Globus pallidus (tissue), 1 donor: ENCODE data around the gene BAZ1B.
"Not testable (repeated sequence)": the region's sequence is repeated elsewhere in the genome, so short reads cannot be mapped to it uniquely, and the experiment has no call there.

ENCODE experiments used
- DNase-seq: peaks from one replicate; pipeline ENCODE4 v3.0.0-alpha.2; 2015; ENCODE audit warnings: low spot score

The BAZ1B gene

DNA sequence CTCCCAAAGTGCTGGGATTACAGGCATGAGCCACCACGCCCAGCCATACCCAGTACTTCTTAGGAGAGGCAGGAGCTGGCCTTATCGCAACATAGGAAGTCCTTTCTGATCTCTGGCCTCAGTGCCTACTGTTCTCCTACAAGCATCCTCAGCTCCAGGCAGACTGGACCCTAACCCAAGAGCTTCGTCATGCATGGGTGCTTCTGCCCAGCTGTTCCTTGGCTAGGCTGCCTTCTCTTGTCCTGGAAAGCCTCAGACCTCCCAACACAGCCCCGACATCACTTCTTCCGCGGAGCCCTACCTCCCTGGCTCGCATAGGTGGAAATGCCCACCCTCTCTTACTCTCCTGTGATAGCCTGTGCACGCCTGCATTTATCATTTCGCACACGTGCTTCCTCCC, 19.6 kb upstream of the BAZ1B start:
- DNase-seq = no peak

- no peak for DNase-seq
Observed at GRCh38 chr7:73539709-73540108, 17.6 kb upstream of the BAZ1B start.

GRCh38 chr7:73538510-73538909, 16.4 kb upstream of the BAZ1B start:
- not testable (repeated sequence) for DNase-seq

DNA sequence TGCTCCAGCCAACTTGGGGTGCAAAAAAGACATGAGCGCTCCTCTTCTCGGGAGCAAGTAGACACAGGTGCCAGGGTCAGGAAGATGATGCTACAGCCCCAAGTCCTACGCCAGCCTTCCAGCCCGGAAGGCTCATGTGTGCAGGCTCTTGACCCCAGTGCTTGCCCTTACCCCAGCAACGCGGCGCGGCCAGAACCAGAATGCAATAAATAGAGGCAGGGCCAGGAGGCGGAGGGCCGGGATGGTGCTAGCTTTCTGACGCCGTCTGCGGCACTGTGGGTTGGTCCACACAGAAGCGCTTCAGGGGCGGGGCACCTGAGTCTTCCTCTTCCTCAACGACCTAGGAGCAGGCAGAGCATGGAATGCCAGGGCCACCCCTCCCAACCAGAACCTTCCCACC, 15.0 kb upstream of the BAZ1B start:
- no peak for DNase-seq

DNA sequence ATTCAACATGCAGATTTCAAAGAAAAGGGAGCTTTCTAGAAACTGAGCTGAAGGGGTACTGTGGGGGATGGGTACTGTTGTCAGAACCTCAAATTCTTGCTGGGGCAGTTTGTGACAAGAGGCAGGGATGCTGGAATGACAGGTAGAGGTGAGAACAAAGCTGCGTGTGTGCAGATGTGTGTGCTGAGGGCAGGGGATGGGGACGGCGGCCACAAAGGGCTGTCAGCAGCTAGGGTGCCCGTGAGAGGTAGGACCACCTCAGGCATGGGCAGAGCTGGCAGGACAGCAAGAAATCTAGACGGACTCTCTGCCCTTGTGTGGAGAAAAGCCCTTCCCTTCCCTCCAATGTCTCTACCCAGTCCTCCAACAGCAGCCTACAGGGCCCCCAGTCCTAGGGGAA, 14.4 kb upstream of the BAZ1B start:
- DNase-seq = no peak

DNA sequence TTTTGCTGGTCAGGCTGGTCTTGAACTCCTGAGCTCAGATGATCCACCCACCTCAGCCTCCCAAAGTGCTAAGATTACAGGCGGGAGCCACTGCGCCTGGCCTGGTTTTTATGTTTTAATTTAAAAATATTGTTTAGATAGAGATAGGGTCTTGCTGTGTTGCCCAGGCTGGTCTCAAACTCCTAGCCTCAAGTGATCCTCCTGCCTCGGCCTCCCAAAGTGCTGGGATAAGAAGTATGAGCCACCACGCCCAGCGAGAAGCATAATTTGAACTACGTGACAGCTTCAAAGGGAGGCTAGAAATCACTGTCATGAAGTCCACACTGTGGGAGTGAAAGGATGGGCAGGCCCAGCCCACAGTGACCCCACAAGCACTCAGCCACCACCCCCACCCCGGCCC, 13.8 kb upstream of the BAZ1B start:
- DNase-seq = not testable (repeated sequence)

- DNase-seq = no peak
Observed at GRCh38 chr7:73533742-73534141, 11.6 kb upstream of the BAZ1B start.

- no peak for DNase-seq
Observed at GRCh38 chr7:73532224-73532623, 10.1 kb upstream of the BAZ1B start.

DNA sequence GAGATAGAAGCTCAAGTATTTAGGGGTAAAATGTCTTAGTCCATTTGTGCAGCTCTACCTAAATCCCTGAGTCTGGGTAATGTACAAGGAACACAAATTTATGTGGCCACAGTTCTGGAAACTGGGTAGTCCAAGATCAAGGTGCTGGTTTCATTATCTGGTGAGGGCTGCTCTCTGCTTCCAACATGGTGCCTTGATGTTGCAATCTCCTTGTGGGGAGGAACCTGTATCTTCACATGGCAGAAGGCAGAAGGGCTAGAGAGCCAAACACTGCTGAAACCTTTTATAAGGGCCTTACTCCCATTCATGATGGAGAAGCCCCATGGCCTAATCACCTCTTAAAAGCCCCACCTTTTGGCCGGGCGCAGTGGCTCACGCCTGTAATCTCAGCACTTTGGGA, 8.7 kb upstream of the BAZ1B start:
- DNase-seq = no peak

- DNase-seq = no peak
Observed at GRCh38 chr7:73526896-73527821, 5.1 kb upstream of the BAZ1B start.

DNA sequence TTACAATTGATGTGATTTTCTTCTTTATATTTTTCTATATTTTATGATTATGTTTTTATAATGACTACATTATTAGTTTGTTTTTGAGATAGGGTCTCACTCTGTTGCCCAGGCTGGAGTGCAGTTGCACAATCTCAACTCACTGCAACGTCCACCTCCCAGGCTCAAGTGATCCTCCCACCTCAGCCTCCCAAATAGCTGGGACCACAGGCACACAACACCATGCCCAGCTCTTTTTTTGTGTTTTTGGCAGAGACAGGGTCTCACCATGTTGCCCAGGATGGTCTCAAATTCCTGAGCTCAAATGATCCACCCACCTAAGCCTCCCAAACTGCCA, 4.0 kb upstream of the BAZ1B start:
- not testable (repeated sequence) for DNase-seq

DNA sequence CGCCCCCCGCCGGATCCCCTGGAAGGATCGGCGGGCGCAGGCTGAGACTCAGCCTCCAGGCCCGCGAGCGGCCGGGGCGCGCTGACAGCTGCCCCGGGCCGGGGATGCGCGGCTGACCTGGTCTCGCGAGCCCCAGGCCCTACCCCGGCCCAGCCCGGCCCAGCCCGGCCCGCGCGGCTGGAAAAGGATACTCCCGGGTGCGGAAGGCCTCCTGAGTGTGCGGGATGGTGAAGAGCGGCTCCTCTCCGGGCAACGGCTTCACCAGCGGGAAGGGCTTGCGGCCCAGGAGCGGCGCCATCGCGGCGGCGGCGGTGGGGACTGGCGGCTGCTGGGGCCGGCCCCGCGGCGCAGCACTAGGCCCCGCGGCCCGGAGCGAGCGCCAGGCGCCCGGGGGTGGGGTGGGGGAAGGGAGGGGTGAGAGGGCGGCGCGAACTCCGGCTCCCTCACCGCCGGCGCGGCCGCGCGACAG, 423 bp downstream of the BAZ1B start:
- DNase-seq = no peak

DNA sequence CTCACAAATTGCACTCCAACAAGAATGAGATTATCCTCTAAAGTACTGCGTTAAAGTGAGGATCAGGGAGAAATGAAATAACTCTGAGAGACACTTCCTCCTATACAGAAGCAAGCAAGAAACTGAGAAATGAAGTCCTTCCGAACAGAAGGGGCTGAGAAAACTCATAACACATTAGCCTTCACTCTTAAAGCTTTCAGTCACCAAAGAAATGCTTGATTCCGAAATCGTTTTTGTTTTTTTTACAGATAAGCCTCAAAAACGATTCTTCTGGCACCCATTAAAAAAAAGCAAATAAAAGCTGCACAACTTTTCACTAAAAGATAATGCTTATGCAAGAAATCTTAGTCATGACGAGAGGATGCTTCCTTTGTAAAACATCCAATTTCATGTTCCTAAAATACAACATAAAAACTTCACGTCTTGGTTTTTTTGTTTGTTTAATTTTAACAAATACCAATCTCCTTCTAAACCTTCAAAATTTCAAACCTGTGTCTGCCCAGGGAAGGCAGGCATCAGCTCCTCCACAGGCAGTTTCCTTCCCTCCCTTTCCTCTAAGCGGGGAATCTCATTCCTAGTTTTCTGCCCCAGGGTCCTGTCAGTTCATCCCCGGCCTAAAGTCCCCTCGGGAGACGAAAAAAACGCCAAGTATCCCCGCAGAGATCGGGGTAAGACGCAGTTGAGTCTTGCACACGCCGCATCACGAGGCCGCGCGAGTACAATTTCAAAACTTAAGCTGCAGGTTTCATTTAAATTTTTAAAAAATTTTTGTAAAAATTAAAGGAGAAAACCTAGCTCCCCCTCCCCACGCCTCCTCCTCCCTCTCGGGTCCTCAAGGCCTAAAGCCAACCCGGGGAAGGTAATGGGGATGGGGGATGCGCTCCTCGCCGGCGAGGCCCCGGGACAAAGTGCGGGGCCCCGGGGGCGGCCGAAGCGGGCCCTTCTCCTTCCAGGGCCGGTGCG, 1.1 kb downstream of the BAZ1B start:
- DNase-seq = peak; percentile 16

- no peak for DNase-seq
Observed at GRCh38 chr7:73519867-73520672, 2.0 kb downstream of the BAZ1B start.

- no peak for DNase-seq
Observed at GRCh38 chr7:73518470-73518869, 3.6 kb downstream of the BAZ1B start.

DNA sequence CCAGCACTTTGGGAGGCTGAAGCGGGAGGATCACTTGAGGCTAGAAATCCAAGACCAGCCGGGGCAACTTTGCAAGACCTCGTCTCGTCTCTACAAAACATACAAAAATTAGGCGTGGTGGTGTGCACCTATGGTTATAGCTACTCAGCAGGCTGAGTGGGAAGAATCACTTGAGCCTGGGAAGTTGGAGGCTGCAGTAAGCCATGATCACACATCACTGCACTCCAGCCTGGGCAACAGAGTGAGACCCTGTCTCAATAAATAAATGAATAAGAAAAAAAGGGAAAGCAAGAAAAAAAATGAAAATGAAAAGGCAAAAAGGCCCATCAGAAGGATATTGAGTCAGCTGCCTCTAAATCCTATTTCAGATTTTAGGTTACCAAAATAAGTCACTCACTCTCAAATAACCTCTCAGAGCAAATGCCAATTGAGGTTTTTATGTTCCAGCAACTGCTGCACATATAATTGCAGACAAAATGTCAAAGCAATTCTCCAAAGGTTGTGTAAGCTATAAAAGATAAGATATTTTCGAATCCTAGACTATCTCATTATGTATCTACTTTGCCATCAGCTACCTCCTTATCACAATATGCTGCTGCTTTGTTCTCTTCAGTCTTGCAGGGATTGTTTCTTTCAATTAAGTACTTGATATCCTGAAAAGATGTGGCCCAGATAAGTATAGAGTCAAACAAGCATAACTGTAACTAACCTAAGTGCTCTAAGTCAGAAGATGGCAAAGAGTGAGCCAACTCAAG, 4.7 kb downstream of the BAZ1B start:
- DNase-seq = no peak

DNA sequence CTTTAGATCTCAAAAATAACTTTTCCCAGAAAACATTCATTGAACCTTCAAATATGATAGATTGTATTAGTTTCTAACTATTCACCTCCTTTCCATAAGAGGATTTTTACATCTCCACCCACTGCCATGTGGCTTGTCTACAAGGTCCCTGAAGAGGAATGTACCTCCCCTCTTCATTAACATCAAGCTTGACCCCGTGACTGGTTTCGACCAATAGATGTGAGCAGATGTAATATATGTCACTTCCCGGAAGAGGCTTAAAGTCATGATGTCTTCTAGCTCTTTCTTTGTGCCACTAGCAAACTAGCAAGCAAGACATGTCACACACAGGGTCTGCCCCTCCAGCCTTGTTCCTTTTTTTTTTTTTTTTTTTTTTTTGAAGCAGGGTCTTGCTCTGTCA, 6.9 kb downstream of the BAZ1B start:
- DNase-seq = no peak

DNA sequence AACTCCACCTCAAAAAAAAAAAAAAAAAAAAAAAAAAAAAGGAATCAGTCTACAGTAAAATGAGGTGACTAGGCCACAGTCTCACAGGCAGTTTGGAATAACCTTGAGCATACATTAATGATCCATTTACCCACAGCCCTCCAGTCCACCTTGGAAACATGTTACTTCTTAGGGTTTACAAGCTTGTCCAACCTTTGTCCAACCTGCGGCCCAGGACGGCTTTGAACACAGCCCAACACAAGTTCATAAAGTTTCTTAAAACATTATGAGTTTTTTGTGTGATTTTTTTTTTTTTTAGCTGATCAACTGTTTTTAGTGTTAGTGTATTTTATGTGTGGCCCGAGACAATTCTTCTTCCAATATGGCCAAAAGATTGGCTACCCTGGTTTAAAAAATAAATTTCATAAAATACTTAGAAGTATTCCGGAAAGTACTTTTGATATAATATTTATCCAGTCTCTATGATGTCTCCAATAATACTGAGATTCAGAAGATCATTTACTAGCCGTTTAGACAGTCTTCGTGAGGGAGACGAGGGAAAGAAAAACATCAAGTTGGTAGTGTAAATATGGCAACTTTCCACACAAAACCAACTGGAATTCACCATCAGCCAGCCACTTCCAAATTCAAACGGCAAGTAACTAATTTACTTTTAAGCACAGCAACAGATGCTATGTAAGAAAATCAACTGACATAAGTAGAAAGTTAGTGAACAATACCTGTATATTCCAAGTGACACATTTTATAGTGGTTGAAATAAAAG, 9.9 kb downstream of the BAZ1B start:
- DNase-seq = no peak

- no peak for DNase-seq
Observed at GRCh38 chr7:73509463-73509862, 12.6 kb downstream of the BAZ1B start.

GRCh38 chr7:73507556-73507955, 14.5 kb downstream of the BAZ1B start:
- DNase-seq = no peak
